Heart right ventricle (tissue), 16 donors: ENCODE results near the gene CPA4. TPM values are rescaled to one million over a fixed set of nuclear protein-coding genes. Genes with fewer than 3 reads are reported as not detected.

Source experiments
- ATAC-seq, 8 donors: fragments of 200-7000 bp; cut with Tn5 transposase; one replicate each; pipeline ENCODE4 v1.9.1; 2020; ENCODE audit warnings: mild to moderate bottlenecking in 8 of 8, moderate library complexity in 8 of 8, moderate number of reproducible peaks in 1 of 8
- DNase-seq, 2 donors: peaks; one replicate each; pipeline ENCODE4 v3.0.0-alpha.2; 2020
- H3K27ac ChIP-seq, 10 donors: fragments of 200-600 bp; sonication (generic) in 2 of 10; one replicate each; pipeline versions ENCODE4 v1.5.0 to v1.8.0; 2020 to 2022; ENCODE audit warnings: mild to moderate bottlenecking in 3 of 10
- H3K27me3 ChIP-seq, 7 donors: fragments of 200-600 bp; one replicate each; pipeline ENCODE4 v1.8.0; 2021 to 2022; ENCODE audit warnings: mild to moderate bottlenecking in 2 of 7
- H3K36me3 ChIP-seq, 9 donors: fragments of 200-600 bp; sonication (generic) in 1 of 9; one replicate each; pipeline versions ENCODE4 v1.5.0 to v1.8.0; 2020 to 2022; ENCODE audit warnings: mild to moderate bottlenecking in 2 of 9
- H3K4me1 ChIP-seq, 9 donors: fragments of 200-600 bp; sonication (generic) in 1 of 9; one replicate each; pipeline versions ENCODE4 v1.5.0 to v1.8.0; 2020 to 2022; ENCODE audit warnings: mild to moderate bottlenecking in 4 of 9
- H3K4me3 ChIP-seq, 10 donors: fragments of 200-600 bp; sonication (generic) in 2 of 10; one replicate each; pipeline versions ENCODE4 v1.5.0 to v1.8.0; 2020 to 2022; ENCODE audit warnings: mild to moderate bottlenecking in 7 of 10, moderate library complexity in 2 of 10
- H3K9me3 ChIP-seq, 11 donors: fragments of 200-600 bp in 10 of 11; sonication (generic) in 2 of 11; one replicate each; pipeline versions ENCODE4 v1.5.0 to v1.8.0; 2013 to 2022; ENCODE audit warnings: mild to moderate bottlenecking in 2 of 11, control low read depth in 1 of 11, moderate library complexity in 1 of 11
- CTCF ChIP-seq, 9 donors: fragments of 200-600 bp; sonication (generic) in 2 of 9; IDR thresholded peaks; one replicate each; pipeline versions ENCODE4 v1.5.0 to v1.8.0; 2021 to 2022; ENCODE audit warnings: antibody characterized with exemption in 9 of 9, mild to moderate bottlenecking in 5 of 9, moderate library complexity in 1 of 9
- WGBS, 2 donors: extraction: QIAGEN DNeasy Blood & Tissue Kit; methylation state at CpG; one replicate each; pipeline ENCODE4 v1.1.7; 2013; ENCODE audit warnings: inconsistent platforms in 1 of 2; 5-methylcytosine and 5-hydroxymethylcytosine counted together
- intact Hi-C, 10 donors: fragments of 100-400 bp; cut with DNase I; formaldehyde crosslinking; loops; one replicate each; pipeline versions ENCODE4 v1.11.1 to v1.14.2; 2022
- polyA plus RNA-seq, 2 donors: library from polyadenylated mRNA; stranded (reverse); fragments of 200-250 nt; gene quantifications; one replicate each; pipeline ENCODE4 v1.2.3, GENCODE V29; 2013
- total RNA-seq, 10 donors: library from RNA; stranded (reverse); fragmentation: NEBNext Ultra II Directional in 3 of 10; extraction: Animal tissue kit (Norgen Biotek cat#: 25700) in 3 of 10; gene quantifications; one replicate each; pipeline versions ENCODE4 v1.2.1 to v1.2.4, GENCODE V29; 2021 to 2023
- donor health status: Arrhythmogenic right ventricular cardiomyopathy.
- donor health status: ischemic (EF 13 %, LVEDD 7.1; RV severe dilation, severe dysfunction).
- donor health status: healthy with polysubstance abuse.
- donor health status: DM: no; HTN: yes; CAD: no.
- donor health status: DM: no; HTN: no; CAD: no.
- donor health status: ischemic (EF 25% LVEDD 6.9; RV normal size, moderate dysfunction).
- donor health status: ischemic (EF 25% LVEDD 5.7; RV mildly dilated, moderate dysfunction).
- donor health status: healthy.
- donor health status: DM: yes; HTN: yes; CAD: no.
- donor health status: Ischemic cardiomyopathy.
- donor health status: ischemic (EF 35%, LVEDD 5.7; RV mildly dilated, moderate dysfunction).
- donor health status: nonischemic (EF 11% LVEDD 7.7; RV severe dilation, severe dysfunction).
- donor health status: DM: yes; HTN: yes; CAD: no.
- donor health status: PGD.
- donor health status: ischemic (EF 29% LVEDD 5.4; RV normal size, mild dysfunction).
- donor health status: nonischemic (EF 23%, LVEDD 6.1; RV moderate dilation, normal function).

Gene CPA4
- total and polyA plus RNA-seq, 12 donors, result 0.04 to 2.7 (median 0.46) TPM; not detected in 7

DNA sequence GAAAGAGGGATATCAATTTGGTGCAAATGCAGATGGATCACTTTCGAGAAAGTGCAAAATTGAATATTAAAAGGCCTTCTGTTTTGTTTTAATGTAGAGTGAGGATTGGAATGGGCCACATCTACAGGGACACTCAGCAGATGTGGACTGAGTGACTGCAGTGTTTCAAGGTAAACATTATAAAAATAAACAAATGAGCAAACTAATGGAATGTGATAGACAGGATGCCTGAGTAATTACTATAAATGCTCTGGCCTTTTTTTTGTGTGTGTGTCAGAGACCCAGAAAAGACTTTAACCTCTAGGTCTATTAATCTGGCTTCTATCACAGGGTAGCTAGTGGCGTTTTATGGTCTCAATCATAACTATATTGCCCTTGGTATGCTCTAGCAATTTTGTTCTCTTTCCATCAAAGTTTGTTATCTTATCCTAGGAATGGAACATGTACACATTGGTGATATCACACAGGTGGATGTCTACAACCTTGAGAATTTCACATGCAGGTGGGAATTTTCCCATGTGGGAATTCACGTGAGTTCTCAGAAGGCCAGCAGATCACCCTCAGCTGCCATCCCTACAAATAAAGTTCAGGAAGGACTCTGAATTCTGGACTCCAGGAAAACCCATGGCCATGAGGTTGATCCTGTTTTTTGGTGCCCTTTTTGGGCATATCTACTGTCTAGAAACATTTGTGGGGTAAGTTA lies 26.6 kb upstream of the CPA4 start, which contains the start of gene CPA2:
Gene CPA2 (plus strand): TSS at position 606 of the 703 bp plus-strand sequence. CDS start 19 bp downstream, at position 625.
- H3K27me3 ChIP-seq, result peaks cover 0 to 6% (median 0%) of the 10 kb centered on the region in 7 donors
- H3K27ac ChIP-seq, result no peak within 1 kb of the TSS
- intact Hi-C loops, result no loop called here
- WGBS, 2 donors, result 91 to 95% methylated on average over 3 of the region's 3 CpGs
- H3K4me1 ChIP-seq, result peaks cover 0 to under 1% (median 0%) of the 10 kb centered on the region in 9 donors
- DNase-seq (no peak), ATAC-seq (no peak)
- no peak within 1 kb of the TSS for H3K4me3 ChIP-seq
- no peaks in the 10 kb centered on the region for H3K9me3 ChIP-seq
- no peaks in the 10 kb centered on the region for H3K36me3 ChIP-seq
- no peak for TF ChIP-seq CTCF (IDR thresholded peaks at IDR 0.05)

DNA sequence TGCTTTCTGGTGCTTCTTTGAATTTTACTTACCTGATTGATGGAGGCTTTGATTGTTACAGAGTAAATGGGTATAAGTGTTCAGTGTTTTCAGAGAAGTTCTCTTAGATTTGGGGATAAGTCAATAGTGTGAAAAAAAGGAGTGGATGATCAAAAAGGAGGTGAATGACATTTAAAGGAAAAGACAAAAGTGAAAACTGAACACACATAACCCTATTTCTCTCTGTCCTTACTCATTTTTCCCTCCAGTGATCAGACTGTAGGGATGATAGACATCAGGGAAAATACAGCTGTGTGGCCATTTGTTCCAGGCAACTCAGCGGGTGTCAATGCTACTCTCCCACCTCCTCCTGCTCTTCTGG lies 26.0 kb upstream of the CPA4 start:
- no peak for ATAC-seq
- WGBS, 2 donors, result 90 to 91% methylated on average over 1 of the region's 1 CpG
- no peak for TF ChIP-seq CTCF (IDR thresholded peaks at IDR 0.05)
- Histone ChIP-seq H3K36me3 (no peaks in the 10 kb centered on the region), H3K27ac (no peak overlapping the region), H3K27me3 (peaks cover 0 to 6% (median 0%) of the 10 kb centered on the region in 7 donors), H3K4me1 (peaks cover 0 to 5% (median 2%) of the 10 kb centered on the region in 9 donors), H3K4me3 (no peak overlapping the region), H3K9me3 (no peaks in the 10 kb centered on the region)
- DNase-seq, result no peak
- intact Hi-C loops, result no loop called here

DNA sequence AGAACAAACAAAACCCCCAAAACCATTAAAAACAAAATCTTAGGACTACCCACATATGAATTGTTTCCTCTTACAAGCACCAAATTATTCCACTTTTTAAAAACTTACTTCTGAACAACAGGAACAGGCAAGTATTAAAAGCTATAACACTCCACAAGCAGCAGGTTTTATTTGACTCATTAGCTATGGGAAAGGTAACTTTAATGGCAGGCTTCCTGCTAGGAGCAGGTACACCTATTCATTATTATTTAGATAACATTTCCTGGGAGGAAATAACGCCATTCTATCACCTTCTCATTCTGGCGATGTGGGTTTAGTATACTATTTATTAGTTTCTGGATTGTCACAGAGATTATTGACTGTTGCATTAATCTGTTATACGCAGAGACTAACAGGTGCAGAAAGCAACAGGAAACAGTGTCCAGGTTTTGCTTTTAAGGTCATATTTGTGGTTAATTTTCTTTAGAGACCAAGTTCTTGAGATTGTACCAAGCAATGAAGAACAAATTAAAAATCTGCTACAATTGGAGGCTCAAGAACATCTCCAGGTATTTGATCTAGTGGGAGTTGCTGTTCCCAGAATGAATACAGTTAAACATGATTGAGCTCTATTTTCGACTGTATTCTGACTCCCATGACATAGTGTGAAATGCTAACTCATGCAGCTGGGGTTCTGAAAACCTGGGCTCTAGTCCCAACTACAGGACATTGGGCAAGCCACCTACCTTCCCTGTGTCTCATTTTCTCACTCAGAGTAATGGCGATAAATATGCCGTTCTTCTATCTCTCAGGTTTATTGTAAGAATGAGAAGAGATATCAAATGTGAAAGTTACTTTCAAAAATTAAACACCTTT lies 24.3 kb upstream of the CPA4 start:
- DNase-seq (no peak), ATAC-seq (no peak)
- H3K36me3 ChIP-seq, result no peaks in the 10 kb centered on the region
- intact Hi-C loops, result no loop called here
- H3K9me3 ChIP-seq, result no peaks in the 10 kb centered on the region
- no peak for TF ChIP-seq CTCF (IDR thresholded peaks at IDR 0.05)
- no peak overlapping the region for H3K4me3 ChIP-seq
- peaks cover 0 to 17% (median 6%) of the 10 kb centered on the region in 9 donors for H3K4me1 ChIP-seq
- WGBS, 2 donors, result 81 to 82% methylated on average over 6 of the region's 6 CpGs
- no peak overlapping the region for H3K27ac ChIP-seq
- H3K27me3 ChIP-seq, result peaks cover 0 to 20% (median 7%) of the 10 kb centered on the region in 7 donors

- Histone ChIP-seq H3K27me3 (peaks cover 0 to 26% (median 13%) of the 10 kb centered on the region in 7 donors), H3K36me3 (no peaks in the 10 kb centered on the region), H3K4me1 (peaks cover 0 to 22% (median 6%) of the 10 kb centered on the region in 9 donors), H3K27ac (no peak overlapping the region), H3K9me3 (no peaks in the 10 kb centered on the region), H3K4me3 (no peak overlapping the region)
- 83 to 86% methylated on average over 1 of the region's 1 CpG for WGBS, 2 donors
- TF ChIP-seq CTCF (IDR thresholded peaks at IDR 0.05), result no peak
- ATAC-seq (no peak), DNase-seq (no peak)
- intact Hi-C loops, result no loop called here
Observed at GRCh38 chr7:130269318-130269694, 23.7 kb upstream of the CPA4 start.
